Endothelial cell (in vitro differentiated cells): ENCODE data around the gene RAB4A. TPM values are rescaled to one million over a fixed set of nuclear protein-coding genes. Genes with fewer than 3 reads are reported as not detected.

Source experiments
- DNase-seq: peaks from one replicate; pipeline ENCODE4 v3.0.0; 2021; ENCODE audit warnings: low spot score
- H3K27ac Mint-ChIP-seq: one replicate; pipeline ENCODE4 v1.8.0; 2021; ENCODE audit warnings: mixed read lengths, inconsistent platforms; ENCODE audit not compliant: unreplicated experiment
- H3K27me3 Mint-ChIP-seq: one replicate; pipeline ENCODE4 v1.8.0; 2021; ENCODE audit warnings: mild to moderate bottlenecking, moderate library complexity, mixed read lengths, inconsistent platforms; ENCODE audit not compliant: unreplicated experiment
- H3K36me3 Mint-ChIP-seq: one replicate; pipeline ENCODE4 v1.8.0; 2021; ENCODE audit warnings: mild to moderate bottlenecking, low read depth, mixed read lengths, inconsistent platforms; ENCODE audit not compliant: unreplicated experiment
- H3K4me1 Mint-ChIP-seq: one replicate; pipeline ENCODE4 v1.8.0; 2021; ENCODE audit warnings: mild to moderate bottlenecking, mixed read lengths, inconsistent platforms; ENCODE audit not compliant: unreplicated experiment
- H3K4me3 Mint-ChIP-seq: one replicate; pipeline ENCODE4 v1.8.0; 2021; ENCODE audit warnings: mild to moderate bottlenecking, mixed read lengths, inconsistent platforms; ENCODE audit not compliant: unreplicated experiment
- H3K9me3 Mint-ChIP-seq: one replicate; pipeline ENCODE4 v1.8.0; 2021; ENCODE audit warnings: mixed read lengths, inconsistent platforms; ENCODE audit not compliant: unreplicated experiment
- CTCF ChIP-seq: fragments of 200-600 bp; sonication (generic); IDR thresholded peaks from one replicate; pipeline ENCODE4 v1.5.0; 2021; ENCODE audit warnings: antibody characterized with exemption; ENCODE audit not compliant: unreplicated experiment
- total RNA-seq: library from RNA; stranded (reverse); fragmentation: NEBNext Ultra II Directional; extraction: Animal tissue kit (Norgen Biotek cat#: 25700); gene quantifications from one replicate; pipeline ENCODE4 v1.2.1, GENCODE V29; 2021; ENCODE audit not compliant: unreplicated experiment

RAB4A gene
- total RNA-seq, 1 donor from 2014 or later, result 80.4 TPM

GRCh38 chr1:229305392-229305791, 34.5 kb downstream of the RAB4A start:
- H3K27ac Mint-ChIP-seq, result no peak overlapping the region
- no peak for DNase-seq
- H3K27me3 Mint-ChIP-seq, result no peaks in the 10 kb centered on the region
- no peaks in the 10 kb centered on the region for H3K4me1 Mint-ChIP-seq
- H3K36me3 Mint-ChIP-seq, result peaks cover 13% of the 10 kb centered on the region
- no peak overlapping the region for H3K4me3 Mint-ChIP-seq
- no peaks in the 10 kb centered on the region for H3K9me3 Mint-ChIP-seq
- no peak for TF ChIP-seq CTCF

GRCh38 chr1:229309074-229309473, 38.2 kb downstream of the RAB4A start:
- no peak overlapping the region for H3K4me3 Mint-ChIP-seq
- no peaks in the 10 kb centered on the region for H3K4me1 Mint-ChIP-seq
- H3K36me3 Mint-ChIP-seq, result peaks cover 9% of the 10 kb centered on the region
- no peaks in the 10 kb centered on the region for H3K27me3 Mint-ChIP-seq
- no peak for TF ChIP-seq CTCF
- DNase-seq, result no peak
- H3K9me3 Mint-ChIP-seq, result no peaks in the 10 kb centered on the region
- no peak overlapping the region for H3K27ac Mint-ChIP-seq

- no peak for DNase-seq
- no peaks in the 10 kb centered on the region for H3K9me3 Mint-ChIP-seq
- H3K4me3 Mint-ChIP-seq, result no peak overlapping the region
- H3K27ac Mint-ChIP-seq, result no peak overlapping the region
- H3K4me1 Mint-ChIP-seq, result no peaks in the 10 kb centered on the region
- H3K27me3 Mint-ChIP-seq, result no peaks in the 10 kb centered on the region
- TF ChIP-seq CTCF, result no peak
- H3K36me3 Mint-ChIP-seq, result peaks cover 9% of the 10 kb centered on the region
Observed at GRCh38 chr1:229309684-229310083, 38.8 kb downstream of the RAB4A start.

GRCh38 chr1:229310833-229311232, 39.9 kb downstream of the RAB4A start:
- Mint-ChIP-seq H3K9me3 (no peaks in the 10 kb centered on the region), H3K4me1 (no peaks in the 10 kb centered on the region), H3K4me3 (no peak overlapping the region), H3K27ac (no peak overlapping the region), H3K36me3 (peaks cover 9% of the 10 kb centered on the region), H3K27me3 (no peaks in the 10 kb centered on the region)
- DNase-seq, result no peak
- no peak for TF ChIP-seq CTCF

GRCh38 chr1:229316166-229316565, 45.3 kb downstream of the RAB4A start:
- Mint-ChIP-seq H3K4me1 (no peaks in the 10 kb centered on the region), H3K27ac (no peak overlapping the region), H3K36me3 (peaks cover 4% of the 10 kb centered on the region), H3K27me3 (no peaks in the 10 kb centered on the region), H3K9me3 (no peaks in the 10 kb centered on the region), H3K4me3 (no peak overlapping the region)
- no peak for TF ChIP-seq CTCF
- DNase-seq, result no peak
